ENCODE data around the gene HYI. TPM values are rescaled to one million over a fixed set of nuclear protein-coding genes. Genes with fewer than 3 reads are reported as not detected.

The HYI gene
- total RNA-seq, 6 donors from 2014 or later, result 63.3 to 259 (median 68.8) TPM

DNA sequence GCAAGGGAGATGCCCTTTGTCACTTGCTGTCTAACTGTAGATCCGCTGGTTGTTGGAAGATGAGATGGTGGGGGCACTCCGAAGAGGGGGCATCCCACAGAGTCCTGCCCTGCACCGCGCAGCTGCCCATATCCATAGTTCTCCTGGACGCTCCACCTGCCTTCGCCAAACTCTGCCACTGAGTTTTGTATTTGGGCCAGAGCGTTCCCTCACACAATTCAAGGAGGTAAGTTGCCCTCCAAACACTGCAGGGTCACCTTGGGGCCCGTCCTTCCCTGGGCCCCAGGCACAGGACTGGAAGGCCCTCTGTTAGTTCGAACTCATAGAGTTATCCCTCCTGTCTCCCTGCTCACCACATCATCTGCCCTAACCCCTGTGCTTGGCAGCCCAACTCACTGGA, 22.1 kb downstream of the HYI start:
- no peak for TF ChIP-seq EP300 (IDR thresholded peaks at IDR 0.05)
- TF ChIP-seq, protein P1, sequence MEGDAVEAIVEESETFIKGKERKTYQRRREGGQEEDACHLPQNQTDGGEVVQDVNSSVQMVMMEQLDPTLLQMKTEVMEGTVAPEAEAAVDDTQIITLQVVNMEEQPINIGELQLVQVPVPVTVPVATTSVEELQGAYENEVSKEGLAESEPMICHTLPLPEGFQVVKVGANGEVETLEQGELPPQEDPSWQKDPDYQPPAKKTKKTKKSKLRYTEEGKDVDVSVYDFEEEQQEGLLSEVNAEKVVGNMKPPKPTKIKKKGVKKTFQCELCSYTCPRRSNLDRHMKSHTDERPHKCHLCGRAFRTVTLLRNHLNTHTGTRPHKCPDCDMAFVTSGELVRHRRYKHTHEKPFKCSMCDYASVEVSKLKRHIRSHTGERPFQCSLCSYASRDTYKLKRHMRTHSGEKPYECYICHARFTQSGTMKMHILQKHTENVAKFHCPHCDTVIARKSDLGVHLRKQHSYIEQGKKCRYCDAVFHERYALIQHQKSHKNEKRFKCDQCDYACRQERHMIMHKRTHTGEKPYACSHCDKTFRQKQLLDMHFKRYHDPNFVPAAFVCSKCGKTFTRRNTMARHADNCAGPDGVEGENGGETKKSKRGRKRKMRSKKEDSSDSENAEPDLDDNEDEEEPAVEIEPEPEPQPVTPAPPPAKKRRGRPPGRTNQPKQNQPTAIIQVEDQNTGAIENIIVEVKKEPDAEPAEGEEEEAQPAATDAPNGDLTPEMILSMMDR (IDR thresholded peaks at IDR 0.05), result no peak
- no peak for TF ChIP-seq POLR2AphosphoS5 (IDR thresholded peaks at IDR 0.05)
- no peak for TF ChIP-seq POLR2A (IDR thresholded peaks at IDR 0.05)
- H3K27me3 ChIP-seq, result no peaks in the 10 kb centered on the region
- no peaks in the 10 kb centered on the region for H3K9me3 ChIP-seq
- H3K4me3 ChIP-seq, result no peak overlapping the region
- peaks cover 0 to 11% (median 5%) of the 10 kb centered on the region in 4 donors for H3K4me1 ChIP-seq
- H3K27ac ChIP-seq, result no peak overlapping the region
- WGBS, 2 donors, result 96 to 97% methylated on average over 9 of the region's 9 CpGs
- DNase-seq (no peak), ATAC-seq (ENCODE audit: low FRiP score in 2 of 2) (no peak)
- H3K36me3 ChIP-seq, result peaks cover 47 to 91% (median 86%) of the 10 kb centered on the region in 4 donors

DNA sequence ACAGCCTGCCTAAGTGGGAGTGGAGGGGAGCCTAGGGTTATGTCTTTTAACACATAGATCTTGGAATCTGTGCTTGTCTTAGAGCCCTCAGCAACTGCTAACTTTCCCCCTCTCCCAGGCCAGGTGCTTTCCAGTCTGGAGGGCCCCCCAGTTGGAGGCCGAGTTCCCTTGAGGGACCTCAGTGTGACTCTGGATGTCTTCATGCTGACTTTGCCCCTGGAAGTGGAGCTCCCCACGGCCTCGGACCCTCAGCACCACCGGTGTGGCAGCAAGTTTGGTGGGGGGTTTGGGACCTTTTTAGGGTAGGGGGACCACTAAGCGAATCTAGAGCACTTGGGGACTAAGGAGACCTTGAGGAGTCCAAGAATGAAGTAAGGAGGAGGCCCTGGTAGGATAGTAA, 22.9 kb downstream of the HYI start:
- Histone ChIP-seq H3K4me1 (peaks cover 0 to 7% (median 5%) of the 10 kb centered on the region in 4 donors), H3K27me3 (no peaks in the 10 kb centered on the region), H3K27ac (no peak overlapping the region), H3K36me3 (peaks cover 55 to 96% (median 94%) of the 10 kb centered on the region in 4 donors), H3K9me3 (no peaks in the 10 kb centered on the region), H3K4me3 (no peak overlapping the region)
- WGBS, 2 donors, result 80 to 93% methylated on average over 2 to 5 of the region's 5 CpGs
- ATAC-seq (ENCODE audit: low FRiP score in 2 of 2), result no peak
- DNase-seq, result no peak
- TF ChIP-seq POLR2A (IDR thresholded peaks at IDR 0.05), result no peak
- TF ChIP-seq, protein P1 (IDR thresholded peaks at IDR 0.05), result no peak

DNA sequence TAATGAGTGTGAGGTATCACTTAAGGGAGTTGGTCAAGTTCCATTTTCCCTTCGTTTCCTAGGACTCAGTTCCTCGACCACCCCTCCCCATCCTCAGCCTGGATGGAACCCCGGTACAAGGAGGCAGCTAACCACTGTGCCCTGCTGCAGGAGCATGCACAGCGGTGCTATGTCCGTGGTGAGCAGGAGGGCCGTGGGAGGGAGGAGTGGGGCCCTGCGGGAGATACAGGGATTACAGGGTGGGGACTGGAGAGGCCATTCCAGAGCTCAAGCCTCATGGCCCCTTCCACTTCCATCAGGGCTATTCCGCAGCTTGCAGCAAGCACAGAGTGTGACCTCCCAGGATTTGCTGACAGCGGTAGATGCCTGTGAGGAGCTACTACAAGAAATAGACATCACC, 25.8 kb downstream of the HYI start:
- Histone ChIP-seq H3K36me3 (peaks cover 61 to 96% (median 95%) of the 10 kb centered on the region in 4 donors), H3K27me3 (no peaks in the 10 kb centered on the region), H3K9me3 (no peaks in the 10 kb centered on the region), H3K4me1 (peaks cover 0 to 4% (median 2%) of the 10 kb centered on the region in 4 donors), H3K4me3 (no peak overlapping the region), H3K27ac (no peak overlapping the region)
- TF ChIP-seq POLR2A (IDR thresholded peaks at IDR 0.05), result no peak
- TF ChIP-seq, protein P1 (IDR thresholded peaks at IDR 0.05), result no peak
- TF ChIP-seq POLR2AphosphoS5 (IDR thresholded peaks at IDR 0.05), result no peak
- 87 to 94% methylated on average over 7 to 9 of the region's 9 CpGs for WGBS, 2 donors
- DNase-seq (no peak), ATAC-seq (ENCODE audit: low FRiP score in 2 of 2) (no peak)

DNA sequence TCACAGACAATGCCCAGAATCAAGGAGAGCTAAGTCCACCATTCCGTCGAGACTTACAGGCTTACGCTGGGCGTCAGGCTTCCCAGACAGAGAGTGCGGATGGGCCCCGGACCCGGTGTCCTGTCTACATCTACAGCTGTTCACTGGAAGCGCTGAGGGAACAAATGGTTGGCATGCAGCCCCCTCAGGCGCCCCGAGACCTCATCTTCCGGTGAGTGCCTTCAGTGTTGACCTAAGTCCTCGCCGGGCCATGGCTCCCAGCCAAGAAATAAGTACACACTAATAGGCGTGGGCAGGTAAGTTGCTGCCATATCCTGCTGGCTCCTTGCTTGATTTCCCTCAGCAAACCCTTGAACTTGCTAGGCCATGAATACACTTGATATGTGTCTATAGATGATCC, 26.2 kb downstream of the HYI start:
- peaks cover 57 to 96% (median 95%) of the 10 kb centered on the region in 4 donors for H3K36me3 ChIP-seq
- H3K27me3 ChIP-seq, result no peaks in the 10 kb centered on the region
- H3K9me3 ChIP-seq, result no peaks in the 10 kb centered on the region
- DNase-seq (peak in 1 of 2 donors; percentile 79), ATAC-seq (ENCODE audit: low FRiP score in 2 of 2) (no peak)
- 82 to 83% methylated on average over 9 to 14 of the region's 14 CpGs for WGBS, 2 donors
- H3K4me1 ChIP-seq, result peaks cover 0 to 4% (median 2%) of the 10 kb centered on the region in 4 donors
- H3K27ac ChIP-seq, result no peak overlapping the region
- H3K4me3 ChIP-seq, result no peak overlapping the region
- TF ChIP-seq POLR2A (IDR thresholded peaks at IDR 0.05), result no peak

DNA sequence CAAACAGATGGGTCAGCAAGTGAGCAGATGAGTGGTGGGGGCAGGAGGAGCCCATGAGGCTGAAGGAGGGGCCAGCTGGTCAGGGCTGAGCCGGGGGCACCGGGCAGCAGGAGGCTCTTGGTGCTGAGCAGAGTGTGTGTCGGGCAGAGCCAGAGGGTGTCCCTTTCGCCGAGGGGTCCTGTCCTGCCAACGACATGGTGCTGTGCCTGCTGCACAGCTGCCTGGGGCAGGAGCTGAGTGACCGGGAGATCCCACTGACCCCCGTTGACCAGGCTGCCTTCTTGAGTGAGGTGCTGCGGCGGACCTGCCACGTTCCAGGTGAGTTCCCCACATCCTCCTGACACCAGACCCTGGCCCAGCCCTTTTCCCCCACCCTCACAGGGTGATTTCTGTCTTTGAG, 27.5 kb downstream of the HYI start:
- Histone ChIP-seq H3K27ac (no peak overlapping the region), H3K9me3 (no peaks in the 10 kb centered on the region), H3K4me3 (no peak overlapping the region), H3K4me1 (peaks cover 0 to 4% (median 2%) of the 10 kb centered on the region in 4 donors), H3K36me3 (peaks cover 52 to 96% (median 95%) of the 10 kb centered on the region in 4 donors), H3K27me3 (no peaks in the 10 kb centered on the region)
- no peak for DNase-seq
- no peak for ATAC-seq (ENCODE audit: low FRiP score in 2 of 2)
- 85 to 98% methylated on average over 11 of the region's 11 CpGs for WGBS, 2 donors
- TF ChIP-seq, protein P1 (IDR thresholded peaks at IDR 0.05), result no peak
- TF ChIP-seq EP300 (IDR thresholded peaks at IDR 0.05) (no peak), POLR2A (IDR thresholded peaks at IDR 0.05) (no peak), POLR2AphosphoS5 (IDR thresholded peaks at IDR 0.05) (no peak)
